HL-60 (cell line): ENCODE data around the gene DENND4C.

ENCODE experiments used
- DNase-seq, 2 experiments: peaks; one replicate each; pipeline ENCODE4 v3.0.0-alpha.2; 2010 to 2020; ENCODE audit warnings: low read depth in 1 of 2, low spot score in 1 of 2
- H3K27ac ChIP-seq: fragments of 250-450 bp; sonication (Bioruptor Pico); replicated peaks from 2 replicates; pipeline ENCODE4 v1.5.1; 2020; ENCODE audit warnings: mild to moderate bottlenecking, moderate library complexity
- H3K27me3 ChIP-seq: fragments of 250-450 bp; sonication (Bioruptor Pico); 2 replicates; pipeline ENCODE4 v1.5.1; 2021; ENCODE audit warnings: mild to moderate bottlenecking, moderate library complexity; ENCODE audit not compliant: insufficient read depth, poor library complexity, severe bottlenecking
- H3K4me3 ChIP-seq: replicated peaks from 2 replicates; pipeline ENCODE4 v1.5.1; 2011; ENCODE audit warnings: mild to moderate bottlenecking, control low read depth, low read length; ENCODE audit not compliant: insufficient read depth
- GABPA ChIP-seq: IDR thresholded peaks from 2 replicates; pipeline ENCODE4 v1.6.1; 2012; ENCODE audit warnings: low read depth
- POLR2AphosphoS5 ChIP-seq: IDR thresholded peaks from 2 replicates; pipeline ENCODE4 v1.6.1; 2012; ENCODE audit warnings: low read depth
- REST ChIP-seq: IDR thresholded peaks from 2 replicates; pipeline ENCODE4 v1.6.1; 2012; ENCODE audit warnings: low read depth; ENCODE audit not compliant: insufficient replicate concordance
- SPI1 ChIP-seq: IDR thresholded peaks from 2 replicates; pipeline ENCODE4 v1.6.1; 2012; ENCODE audit warnings: low read depth, mild to moderate bottlenecking, borderline replicate concordance
- TF ChIP-seq, protein P1 (sequence below): IDR thresholded peaks from one replicate; pipeline ENCODE4 v1.5.1; 2011; ENCODE audit warnings: low read length, control low read depth, inconsistent platforms; ENCODE audit not compliant: insufficient read depth

The DENND4C gene

GRCh38 chr9:19270421-19270949 lies 40.0 kb downstream of the DENND4C start:
- Histone ChIP-seq H3K27me3 (no peaks in the 10 kb centered on the region), H3K4me3 (no peak overlapping the region), H3K27ac (no peak overlapping the region)
- TF ChIP-seq POLR2AphosphoS5 (no peak), REST (no peak), SPI1 (no peak), GABPA (no peak)
- TF ChIP-seq, protein P1, sequence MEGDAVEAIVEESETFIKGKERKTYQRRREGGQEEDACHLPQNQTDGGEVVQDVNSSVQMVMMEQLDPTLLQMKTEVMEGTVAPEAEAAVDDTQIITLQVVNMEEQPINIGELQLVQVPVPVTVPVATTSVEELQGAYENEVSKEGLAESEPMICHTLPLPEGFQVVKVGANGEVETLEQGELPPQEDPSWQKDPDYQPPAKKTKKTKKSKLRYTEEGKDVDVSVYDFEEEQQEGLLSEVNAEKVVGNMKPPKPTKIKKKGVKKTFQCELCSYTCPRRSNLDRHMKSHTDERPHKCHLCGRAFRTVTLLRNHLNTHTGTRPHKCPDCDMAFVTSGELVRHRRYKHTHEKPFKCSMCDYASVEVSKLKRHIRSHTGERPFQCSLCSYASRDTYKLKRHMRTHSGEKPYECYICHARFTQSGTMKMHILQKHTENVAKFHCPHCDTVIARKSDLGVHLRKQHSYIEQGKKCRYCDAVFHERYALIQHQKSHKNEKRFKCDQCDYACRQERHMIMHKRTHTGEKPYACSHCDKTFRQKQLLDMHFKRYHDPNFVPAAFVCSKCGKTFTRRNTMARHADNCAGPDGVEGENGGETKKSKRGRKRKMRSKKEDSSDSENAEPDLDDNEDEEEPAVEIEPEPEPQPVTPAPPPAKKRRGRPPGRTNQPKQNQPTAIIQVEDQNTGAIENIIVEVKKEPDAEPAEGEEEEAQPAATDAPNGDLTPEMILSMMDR, result no peak
- DNase-seq, result no peak

DNA sequence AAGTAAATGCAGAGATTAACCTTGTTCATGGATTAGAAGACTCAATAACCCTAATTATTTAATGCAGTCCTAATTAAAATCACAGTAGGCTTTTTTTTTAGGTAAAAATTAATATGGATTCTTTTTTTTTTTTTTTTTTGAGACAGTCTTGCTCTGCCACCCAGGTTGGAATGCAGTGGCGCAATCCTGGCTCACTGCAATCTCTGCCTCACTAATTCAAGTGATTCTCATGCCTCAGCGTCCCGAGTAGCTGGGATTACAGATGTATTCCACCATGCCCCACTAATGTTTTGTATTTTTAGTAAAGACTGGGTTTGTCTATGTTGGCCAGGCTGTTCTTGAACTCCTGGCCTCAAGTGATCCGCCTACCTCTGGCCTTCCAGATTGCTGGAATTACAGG lies 40.6 kb downstream of the DENND4C start:
- no peak for DNase-seq
- no peak overlapping the region for H3K4me3 ChIP-seq
- H3K27me3 ChIP-seq, result no peaks in the 10 kb centered on the region
- no peak for TF ChIP-seq GABPA
- TF ChIP-seq SPI1, result no peak
- no peak for TF ChIP-seq REST
- no peak for TF ChIP-seq POLR2AphosphoS5
- TF ChIP-seq, protein P1, result no peak
- H3K27ac ChIP-seq, result no peak overlapping the region

GRCh38 chr9:19281801-19282200 lies 51.3 kb downstream of the DENND4C start:
- DNase-seq, result no peak
- H3K27ac ChIP-seq, result no peak overlapping the region
- no peak for TF ChIP-seq GABPA
- no peak for TF ChIP-seq REST
- TF ChIP-seq, protein P1, result no peak
- no peak for TF ChIP-seq SPI1
- TF ChIP-seq POLR2AphosphoS5, result no peak
- no peak overlapping the region for H3K4me3 ChIP-seq
- H3K27me3 ChIP-seq, result no peaks in the 10 kb centered on the region
